Measurements from ENCODE around the gene ALX3. TPM values are rescaled to one million over a fixed set of nuclear protein-coding genes. Genes with fewer than 3 reads are reported as not detected.

The ALX3 gene
- 0.23 TPM for total RNA-seq

DNA sequence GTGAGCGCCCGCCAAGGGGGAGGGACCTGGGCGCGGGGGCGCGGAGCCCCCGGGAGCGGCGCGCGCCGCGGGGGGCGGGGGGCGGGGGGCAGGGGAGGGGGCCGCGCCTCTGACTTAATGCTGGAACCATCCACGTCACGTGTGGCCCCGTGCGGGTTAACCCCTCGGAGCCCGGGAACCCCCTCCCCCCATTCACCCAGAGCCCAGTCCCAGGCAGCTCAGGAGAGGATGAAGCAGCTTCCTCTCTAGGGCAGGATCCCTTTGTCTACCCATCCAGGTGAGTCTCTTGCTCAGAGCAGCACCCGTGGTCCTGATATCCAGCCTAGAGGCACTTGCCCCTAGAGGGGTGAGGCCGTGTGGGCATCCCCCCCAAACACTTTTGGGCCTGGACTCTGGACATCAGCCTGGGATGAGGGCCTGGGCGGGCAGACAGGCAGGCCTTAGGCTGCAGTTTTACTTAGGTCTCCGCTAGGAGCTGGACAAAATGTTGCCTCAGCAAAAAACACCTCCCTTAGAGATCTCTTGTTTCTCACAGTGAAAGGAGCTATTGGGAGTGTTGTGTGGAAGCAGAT lies at the start of gene ALX3:
Gene ALX3, minus strand, starts transcription at position 2 of the 572 bp plus-strand sequence. CDS start 60 bp downstream, outside the sequence.

DNA sequence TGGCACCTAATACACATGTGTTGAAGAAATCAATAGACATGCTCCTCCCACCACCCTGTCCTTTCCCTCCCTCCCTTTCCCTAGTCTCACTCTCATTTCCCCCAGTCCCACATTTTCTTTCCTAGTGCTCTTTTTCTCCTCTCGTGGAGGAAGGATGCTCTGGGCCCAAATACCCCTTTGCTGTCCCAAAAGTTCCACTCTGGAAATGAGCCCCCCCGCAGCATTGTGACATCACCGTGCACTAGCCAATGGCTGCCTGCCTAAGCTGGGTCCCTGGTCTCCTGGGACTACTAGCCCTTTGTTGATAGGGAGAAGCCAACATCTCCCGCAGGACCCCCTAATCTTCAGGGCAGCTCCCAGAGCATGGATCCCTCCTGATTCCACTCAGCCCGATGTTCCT lies 41.7 kb upstream of the ALX3 start, which contains the start of gene UBL4B:
Gene UBL4B, plus strand, starts transcription at position 301 of the 400 bp plus-strand sequence. Its CDS starts 92 bp downstream, at position 393.

DNA sequence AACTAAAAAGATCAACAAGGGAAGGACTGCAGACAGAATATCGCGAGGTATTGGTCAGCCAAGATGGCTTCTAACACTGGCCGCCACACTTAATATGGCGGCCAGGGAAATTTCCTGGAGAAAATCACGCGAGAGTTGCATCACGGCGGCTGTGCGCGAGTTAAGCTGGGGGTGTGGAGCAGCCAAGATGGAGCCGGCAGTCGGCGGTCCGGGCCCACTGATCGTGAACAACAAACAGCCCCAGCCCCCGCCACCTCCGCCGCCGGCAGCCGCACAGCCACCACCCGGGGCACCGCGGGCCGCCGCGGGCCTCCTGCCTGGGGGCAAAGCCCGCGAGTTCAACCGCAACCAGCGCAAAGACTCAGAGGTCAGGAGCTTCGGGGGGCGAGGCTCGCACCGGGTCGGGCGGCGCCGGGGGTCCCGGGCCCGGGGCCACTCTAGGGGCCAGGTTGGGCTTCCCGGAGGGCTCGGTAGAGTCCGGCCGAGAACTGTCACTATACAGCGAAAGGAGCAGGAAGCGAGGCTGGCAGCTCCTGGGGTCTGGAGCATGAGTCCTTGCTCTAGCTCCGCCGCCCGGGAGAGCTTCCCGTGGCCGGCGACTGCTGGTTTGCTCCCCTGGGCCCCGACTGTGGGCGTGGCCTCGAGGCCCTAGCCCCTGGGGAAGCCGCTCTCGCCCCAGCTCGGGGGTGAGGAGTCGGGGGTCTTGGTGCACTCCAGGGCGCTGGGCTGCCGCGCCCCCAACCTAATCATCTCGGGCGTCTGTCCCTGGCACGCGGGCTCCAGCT lies 35.8 kb downstream of the ALX3 start, which contains the start of gene STRIP1:
Gene STRIP1, plus strand, starts transcription at position 174 of the 785 bp plus-strand sequence. Its CDS starts 14 bp downstream, at position 188.

Other genes starting within 250 kb of the ALX3 start
- gene CSF1, start 159.8 kb downstream of the ALX3 start, total RNA-seq: 2.8 TPM
- gene AHCYL1, start 85.9 kb downstream of the ALX3 start, total RNA-seq: 62.5 TPM
- gene STRIP1, start 36.0 kb downstream of the ALX3 start, total RNA-seq: 102 TPM
- not detected for gene UBL4B, start 41.8 kb upstream of the ALX3 start, total RNA-seq
- gene SLC6A17, start 79.8 kb upstream of the ALX3 start, total RNA-seq: 42.0 TPM
- gene KCNC4, start 139.6 kb upstream of the ALX3 start, total RNA-seq: 17.5 TPM